ENCODE results near the gene NCOA7.

The NCOA7 gene

GRCh38 chr6:125790358-125791150 is at the start of gene NCOA7:
Gene NCOA7 (plus strand): TSS chr6:125790960. CDS start chr6:125815355, 24,395 bp downstream.
- no peak for FAIRE-seq

GRCh38 chr6:125741336-125741735 is 49.4 kb upstream of the NCOA7 start:
- no peak for FAIRE-seq

- FAIRE-seq: no peak
Measured at GRCh38 chr6:125742024-125742423, 48.7 kb upstream of the NCOA7 start.

GRCh38 chr6:125742464-125743120 is 48.2 kb upstream of the NCOA7 start:
- FAIRE-seq: no peak

- no peak for FAIRE-seq
Measured at GRCh38 chr6:125743604-125744003, 47.2 kb upstream of the NCOA7 start.

- FAIRE-seq: no peak
Measured at GRCh38 chr6:125745281-125746018, 45.3 kb upstream of the NCOA7 start.

GRCh38 chr6:125746019-125746414 is 44.7 kb upstream of the NCOA7 start:
- no peak for FAIRE-seq

- FAIRE-seq: no peak
Measured at GRCh38 chr6:125746731-125747588, 43.8 kb upstream of the NCOA7 start.

GRCh38 chr6:125747589-125748405 is 43.0 kb upstream of the NCOA7 start:
- FAIRE-seq: no peak

- FAIRE-seq: no peak
Measured at GRCh38 chr6:125748406-125749172, 42.2 kb upstream of the NCOA7 start.

GRCh38 chr6:125749173-125749864 is 41.4 kb upstream of the NCOA7 start, which contains the start of gene HEY2:
Gene HEY2 (plus strand): TSS chr6:125749632. CDS start chr6:125749777, 145 bp downstream.
- no peak for FAIRE-seq

- FAIRE-seq: no peak
Measured at GRCh38 chr6:125749865-125750691, 40.7 kb upstream of the NCOA7 start.

- no peak for FAIRE-seq
Measured at GRCh38 chr6:125750692-125751333, 39.9 kb upstream of the NCOA7 start.

GRCh38 chr6:125751334-125751916 is 39.3 kb upstream of the NCOA7 start:
- no peak for FAIRE-seq

GRCh38 chr6:125752773-125753172 is 38.0 kb upstream of the NCOA7 start:
- FAIRE-seq: no peak

GRCh38 chr6:125753218-125753936 is 37.4 kb upstream of the NCOA7 start:
- FAIRE-seq: peak; percentile 72

- no peak for FAIRE-seq
Measured at GRCh38 chr6:125753937-125754259, 36.9 kb upstream of the NCOA7 start.

GRCh38 chr6:125754566-125754965 is 36.2 kb upstream of the NCOA7 start:
- no peak for FAIRE-seq

All from TTC549 (cell line).